HEK293 (cell line): ENCODE data around the gene NNT.
A peak's percentile ranks its signal among the peaks of the same experiment; 100 is the strongest.

Source experiments
- BCL11A ChIP-seq: fragments of 450-650 bp; formaldehyde crosslinking; IDR thresholded peaks from 2 replicates; pipeline ENCODE4 v1.5.1; 2016; ENCODE audit warnings: low read depth, missing biosample characterization, missing genetic modification characterization
- GFI1B ChIP-seq: fragments of 450-650 bp; formaldehyde crosslinking; IDR thresholded peaks from 2 replicates; pipeline ENCODE4 v1.5.1; 2016; ENCODE audit warnings: missing biosample characterization, missing genetic modification characterization
- GLIS2 ChIP-seq: fragments of 450-650 bp; formaldehyde crosslinking; IDR thresholded peaks from 2 replicates; pipeline ENCODE4 v1.5.1; 2016; ENCODE audit warnings: missing biosample characterization, missing genetic modification characterization
- HOXC10 ChIP-seq: sonication (generic); formaldehyde crosslinking; IDR thresholded peaks from 2 replicates; pipeline ENCODE4 v1.8.1; 2023; ENCODE audit warnings: mild to moderate bottlenecking, missing genetic modification reagents
- YY2 ChIP-seq: fragments of 450-650 bp; formaldehyde crosslinking; IDR thresholded peaks from 2 replicates; pipeline ENCODE4 v1.5.1; 2016; ENCODE audit warnings: missing biosample characterization, missing genetic modification characterization
- ZBTB21 ChIP-seq: fragments of 450-650 bp; formaldehyde crosslinking; IDR thresholded peaks from 2 replicates; pipeline ENCODE4 v1.5.1; 2017; ENCODE audit warnings: missing biosample characterization, missing genetic modification characterization
- ZBTB44 ChIP-seq: fragments of 450-650 bp; IDR thresholded peaks from 2 replicates; pipeline ENCODE4 v1.5.1; 2018; ENCODE audit warnings: missing biosample characterization, mild to moderate bottlenecking, missing genetic modification characterization
- ZBTB7A ChIP-seq: fragments of 450-650 bp; formaldehyde crosslinking; IDR thresholded peaks from 2 replicates; pipeline ENCODE4 v1.5.1; 2016; ENCODE audit warnings: low read depth, missing biosample characterization, missing genetic modification characterization
- ZIC2 ChIP-seq: fragments of 450-650 bp; formaldehyde crosslinking; IDR thresholded peaks from 2 replicates; pipeline ENCODE4 v1.5.1; 2016; ENCODE audit warnings: missing biosample characterization, missing genetic modification characterization
- ZNF121 ChIP-seq: fragments of 450-650 bp; formaldehyde crosslinking; IDR thresholded peaks from 2 replicates; pipeline ENCODE4 v1.5.1; 2016; ENCODE audit warnings: missing biosample characterization, missing genetic modification characterization
- ZNF138 ChIP-seq: fragments of 450-650 bp; formaldehyde crosslinking; IDR thresholded peaks from 2 replicates; pipeline ENCODE4 v1.5.1; 2016; ENCODE audit warnings: missing biosample characterization, missing genetic modification characterization, borderline replicate concordance
- ZNF169 ChIP-seq: fragments of 450-650 bp; formaldehyde crosslinking; IDR thresholded peaks from 2 replicates; pipeline ENCODE4 v1.5.1; 2016; ENCODE audit warnings: missing biosample characterization, missing genetic modification characterization
- ZNF174 ChIP-seq: fragments of 450-650 bp; formaldehyde crosslinking; IDR thresholded peaks from 2 replicates; pipeline ENCODE4 v1.5.0; 2017; ENCODE audit warnings: missing biosample characterization, mild to moderate bottlenecking, missing genetic modification characterization
- ZNF223 ChIP-seq: fragments of 450-650 bp; formaldehyde crosslinking; IDR thresholded peaks from 2 replicates; pipeline ENCODE4 v1.5.1; 2016; ENCODE audit warnings: missing biosample characterization, missing genetic modification characterization
- ZNF302 ChIP-seq: fragments of 450-650 bp; formaldehyde crosslinking; IDR thresholded peaks from 2 replicates; pipeline ENCODE4 v1.5.1; 2016; ENCODE audit warnings: missing biosample characterization, missing genetic modification characterization, low read depth
- ZNF341 ChIP-seq: fragments of 450-650 bp; formaldehyde crosslinking; IDR thresholded peaks from 2 replicates; pipeline ENCODE4; 2016; ENCODE audit warnings: low read depth, missing biosample characterization, missing genetic modification characterization
- ZNF488 ChIP-seq: fragments of 450-650 bp; formaldehyde crosslinking; IDR thresholded peaks from 2 replicates; pipeline ENCODE4 v1.5.1; 2016; ENCODE audit warnings: missing biosample characterization, missing genetic modification characterization
- ZNF571 ChIP-seq: fragments of 450-650 bp; formaldehyde crosslinking; IDR thresholded peaks from 2 replicates; pipeline ENCODE4 v1.5.0; 2017; ENCODE audit warnings: missing biosample characterization, missing genetic modification characterization
- ZNF624 ChIP-seq: fragments of 450-650 bp; formaldehyde crosslinking; IDR thresholded peaks from 2 replicates; pipeline ENCODE4 v1.5.1; 2017; ENCODE audit warnings: missing biosample characterization, missing genetic modification characterization
- ZNF658 ChIP-seq: fragments of 450-650 bp; formaldehyde crosslinking; IDR thresholded peaks from 2 replicates; pipeline ENCODE4; 2016; ENCODE audit warnings: missing biosample characterization, missing genetic modification characterization
- ZSCAN23 ChIP-seq: fragments of 450-650 bp; formaldehyde crosslinking; IDR thresholded peaks from 2 replicates; pipeline ENCODE4 v1.5.1; 2016; ENCODE audit warnings: missing biosample characterization, missing genetic modification characterization
- TF ChIP-seq, protein P1 (sequence below): fragments of 450-650 bp; formaldehyde crosslinking; conservative IDR thresholded peaks from 2 replicates; pipeline ENCODE4 v1.5.1; 2016; ENCODE audit warnings: low read depth, missing biosample characterization, missing genetic modification characterization
- TF ChIP-seq, protein P2 (sequence below): fragments of 450-650 bp; formaldehyde crosslinking; IDR thresholded peaks from 2 replicates; pipeline ENCODE4 v1.5.1; 2016; ENCODE audit warnings: missing biosample characterization, missing genetic modification characterization
- TF ChIP-seq, protein P3 (sequence below): fragments of 450-650 bp; formaldehyde crosslinking; IDR thresholded peaks from 2 replicates; pipeline ENCODE4 v1.5.1; 2016; ENCODE audit warnings: missing biosample characterization, missing genetic modification characterization
- TF ChIP-seq, protein P4 (sequence below): fragments of 450-650 bp; formaldehyde crosslinking; IDR thresholded peaks from 2 replicates; pipeline ENCODE4 v1.5.1; 2016; ENCODE audit warnings: missing biosample characterization, missing genetic modification characterization

NNT gene

DNA sequence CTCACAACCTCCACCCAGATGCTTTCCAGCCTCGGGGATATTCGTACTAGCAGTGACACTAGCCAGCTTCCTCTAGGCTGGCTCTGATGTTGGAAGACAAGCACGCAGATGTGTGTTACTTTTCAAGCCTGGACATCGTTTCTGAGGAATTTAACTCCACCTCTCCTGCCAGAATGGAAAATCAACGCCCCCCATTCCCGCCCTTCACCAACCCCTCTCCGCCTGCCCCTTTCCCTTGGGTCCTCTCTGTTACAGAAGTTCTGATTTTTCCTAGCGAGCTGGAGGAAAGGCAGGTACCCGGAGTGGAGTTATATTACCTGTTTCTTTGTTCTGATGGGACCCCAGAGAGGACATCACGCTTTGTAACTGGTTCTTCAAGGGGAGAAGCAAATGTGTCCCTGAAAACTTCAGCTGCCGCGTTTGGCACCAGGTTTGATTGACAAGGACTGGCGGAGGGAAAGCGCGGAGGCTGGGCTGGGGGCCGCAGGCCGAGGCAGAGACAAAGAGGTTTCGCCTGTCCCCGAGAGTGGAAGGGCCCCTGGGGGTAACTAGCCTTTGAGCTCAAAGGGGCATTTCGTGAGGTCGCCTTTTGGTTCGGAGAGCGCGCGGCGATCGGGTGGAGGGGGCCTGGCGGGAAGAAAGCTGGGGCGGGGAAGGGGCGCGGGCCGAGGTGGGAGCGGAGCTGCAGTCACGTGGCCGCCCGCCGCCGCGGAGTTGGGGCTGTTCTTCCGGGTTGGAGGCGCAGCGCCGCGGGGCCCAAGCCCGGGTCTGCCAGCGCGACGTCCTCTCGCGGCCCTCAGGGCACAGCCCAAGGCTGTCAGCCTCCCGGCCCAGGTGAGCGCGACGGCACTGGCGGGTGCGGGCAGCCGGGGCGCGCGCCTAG lies at the start of gene NNT (continued):
- TF ChIP-seq GFI1B (tag by site-specific recombination), result peak; percentile 66
- TF ChIP-seq, protein P1, sequence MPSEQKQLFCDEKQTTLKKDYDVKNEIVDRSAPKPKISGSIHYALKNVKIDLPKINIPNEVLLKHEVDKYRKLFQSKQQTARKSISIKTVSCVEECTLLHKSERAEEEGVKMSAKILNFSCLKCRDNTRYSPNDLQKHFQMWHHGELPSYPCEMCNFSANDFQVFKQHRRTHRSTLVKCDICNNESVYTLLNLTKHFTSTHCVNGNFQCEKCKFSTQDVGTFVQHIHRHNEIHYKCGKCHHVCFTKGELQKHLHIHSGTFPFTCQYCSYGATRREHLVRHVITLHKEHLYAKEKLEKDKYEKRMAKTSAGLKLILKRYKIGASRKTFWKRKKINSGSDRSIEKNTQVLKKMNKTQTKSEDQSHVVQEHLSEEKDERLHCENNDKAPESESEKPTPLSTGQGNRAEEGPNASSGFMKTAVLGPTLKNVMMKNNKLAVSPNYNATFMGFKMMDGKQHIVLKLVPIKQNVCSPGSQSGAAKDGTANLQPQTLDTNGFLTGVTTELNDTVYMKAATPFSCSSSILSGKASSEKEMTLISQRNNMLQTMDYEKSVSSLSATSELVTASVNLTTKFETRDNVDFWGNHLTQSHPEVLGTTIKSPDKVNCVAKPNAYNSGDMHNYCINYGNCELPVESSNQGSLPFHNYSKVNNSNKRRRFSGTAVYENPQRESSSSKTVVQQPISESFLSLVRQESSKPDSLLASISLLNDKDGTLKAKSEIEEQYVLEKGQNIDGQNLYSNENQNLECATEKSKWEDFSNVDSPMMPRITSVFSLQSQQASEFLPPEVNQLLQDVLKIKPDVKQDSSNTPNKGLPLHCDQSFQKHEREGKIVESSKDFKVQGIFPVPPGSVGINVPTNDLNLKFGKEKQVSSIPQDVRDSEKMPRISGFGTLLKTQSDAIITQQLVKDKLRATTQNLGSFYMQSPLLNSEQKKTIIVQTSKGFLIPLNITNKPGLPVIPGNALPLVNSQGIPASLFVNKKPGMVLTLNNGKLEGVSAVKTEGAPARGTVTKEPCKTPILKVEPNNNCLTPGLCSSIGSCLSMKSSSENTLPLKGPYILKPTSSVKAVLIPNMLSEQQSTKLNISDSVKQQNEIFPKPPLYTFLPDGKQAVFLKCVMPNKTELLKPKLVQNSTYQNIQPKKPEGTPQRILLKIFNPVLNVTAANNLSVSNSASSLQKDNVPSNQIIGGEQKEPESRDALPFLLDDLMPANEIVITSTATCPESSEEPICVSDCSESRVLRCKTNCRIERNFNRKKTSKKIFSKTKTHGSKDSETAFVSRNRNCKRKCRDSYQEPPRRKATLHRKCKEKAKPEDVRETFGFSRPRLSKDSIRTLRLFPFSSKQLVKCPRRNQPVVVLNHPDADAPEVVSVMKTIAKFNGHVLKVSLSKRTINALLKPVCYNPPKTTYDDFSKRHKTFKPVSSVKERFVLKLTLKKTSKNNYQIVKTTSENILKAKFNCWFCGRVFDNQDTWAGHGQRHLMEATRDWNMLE (tag by site-specific recombination), result no peak
- TF ChIP-seq ZNF169 (tag by site-specific recombination), result no peak
- TF ChIP-seq ZNF174 (tag by site-specific recombination), result no peak
- peak; percentile 54; the same call in 1 of the 2 replicates for TF ChIP-seq ZNF121 (tag by site-specific recombination)
- peak; percentile 74 for TF ChIP-seq ZNF341 (tag by site-specific recombination)
- TF ChIP-seq, protein P2, sequence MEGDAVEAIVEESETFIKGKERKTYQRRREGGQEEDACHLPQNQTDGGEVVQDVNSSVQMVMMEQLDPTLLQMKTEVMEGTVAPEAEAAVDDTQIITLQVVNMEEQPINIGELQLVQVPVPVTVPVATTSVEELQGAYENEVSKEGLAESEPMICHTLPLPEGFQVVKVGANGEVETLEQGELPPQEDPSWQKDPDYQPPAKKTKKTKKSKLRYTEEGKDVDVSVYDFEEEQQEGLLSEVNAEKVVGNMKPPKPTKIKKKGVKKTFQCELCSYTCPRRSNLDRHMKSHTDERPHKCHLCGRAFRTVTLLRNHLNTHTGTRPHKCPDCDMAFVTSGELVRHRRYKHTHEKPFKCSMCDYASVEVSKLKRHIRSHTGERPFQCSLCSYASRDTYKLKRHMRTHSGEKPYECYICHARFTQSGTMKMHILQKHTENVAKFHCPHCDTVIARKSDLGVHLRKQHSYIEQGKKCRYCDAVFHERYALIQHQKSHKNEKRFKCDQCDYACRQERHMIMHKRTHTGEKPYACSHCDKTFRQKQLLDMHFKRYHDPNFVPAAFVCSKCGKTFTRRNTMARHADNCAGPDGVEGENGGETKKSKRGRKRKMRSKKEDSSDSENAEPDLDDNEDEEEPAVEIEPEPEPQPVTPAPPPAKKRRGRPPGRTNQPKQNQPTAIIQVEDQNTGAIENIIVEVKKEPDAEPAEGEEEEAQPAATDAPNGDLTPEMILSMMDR (tag by site-specific recombination), result no peak
- no peak for TF ChIP-seq YY2 (tag by site-specific recombination)
- TF ChIP-seq GLIS2, result peak; percentile 77
- TF ChIP-seq ZIC2, result no peak
- TF ChIP-seq, protein P3, sequence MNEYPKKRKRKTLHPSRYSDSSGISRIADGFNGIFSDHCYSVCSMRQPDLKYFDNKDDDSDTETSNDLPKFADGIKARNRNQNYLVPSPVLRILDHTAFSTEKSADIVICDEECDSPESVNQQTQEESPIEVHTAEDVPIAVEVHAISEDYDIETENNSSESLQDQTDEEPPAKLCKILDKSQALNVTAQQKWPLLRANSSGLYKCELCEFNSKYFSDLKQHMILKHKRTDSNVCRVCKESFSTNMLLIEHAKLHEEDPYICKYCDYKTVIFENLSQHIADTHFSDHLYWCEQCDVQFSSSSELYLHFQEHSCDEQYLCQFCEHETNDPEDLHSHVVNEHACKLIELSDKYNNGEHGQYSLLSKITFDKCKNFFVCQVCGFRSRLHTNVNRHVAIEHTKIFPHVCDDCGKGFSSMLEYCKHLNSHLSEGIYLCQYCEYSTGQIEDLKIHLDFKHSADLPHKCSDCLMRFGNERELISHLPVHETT, result no peak
- no peak for TF ChIP-seq ZNF658 (tag by site-specific recombination)
- no peak for TF ChIP-seq ZNF138
- no peak for TF ChIP-seq ZNF302 (tag by site-specific recombination)
- no peak for TF ChIP-seq ZBTB44 (tag by site-specific recombination)
- TF ChIP-seq ZBTB7A, result peak; percentile 56; the same call in 1 of the 2 replicates
- no peak; the same call in 1 of the 2 replicates for TF ChIP-seq ZBTB21 (tag by site-specific recombination)
- TF ChIP-seq ZNF571 (tag by site-specific recombination), result no peak
- no peak for TF ChIP-seq BCL11A
- TF ChIP-seq ZNF223, result no peak
- no peak for TF ChIP-seq ZNF488 (tag by site-specific recombination)
- TF ChIP-seq ZNF624 (tag by site-specific recombination), result no peak
- TF ChIP-seq ZSCAN23 (tag by site-specific recombination), result 0 out of 2 replicates have a peak, but pooled peaks have one; percentile 15
- TF ChIP-seq, protein P4, sequence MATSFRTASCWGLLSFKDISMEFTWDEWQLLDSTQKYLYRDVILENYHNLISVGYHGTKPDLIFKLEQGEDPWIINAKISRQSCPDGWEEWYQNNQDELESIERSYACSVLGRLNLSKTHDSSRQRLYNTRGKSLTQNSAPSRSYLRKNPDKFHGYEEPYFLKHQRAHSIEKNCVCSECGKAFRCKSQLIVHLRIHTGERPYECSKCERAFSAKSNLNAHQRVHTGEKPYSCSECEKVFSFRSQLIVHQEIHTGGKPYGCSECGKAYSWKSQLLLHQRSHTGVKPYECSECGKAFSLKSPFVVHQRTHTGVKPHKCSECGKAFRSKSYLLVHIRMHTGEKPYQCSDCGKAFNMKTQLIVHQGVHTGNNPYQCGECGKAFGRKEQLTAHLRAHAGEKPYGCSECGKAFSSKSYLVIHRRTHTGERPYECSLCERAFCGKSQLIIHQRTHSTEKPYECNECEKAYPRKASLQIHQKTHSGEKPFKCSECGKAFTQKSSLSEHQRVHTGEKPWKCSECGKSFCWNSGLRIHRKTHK, result no peak
- TF ChIP-seq HOXC10 (CRISPR knock-in tag), result no peak
